GM19240 (cell line): ENCODE data around the gene SDSL.

Experiments used
- DNase-seq: peaks from one replicate; pipeline ENCODE4 v3.0.0; 2011; ENCODE audit warnings: low spot score; ENCODE audit not compliant: insufficient read length

SDSL gene

DNA sequence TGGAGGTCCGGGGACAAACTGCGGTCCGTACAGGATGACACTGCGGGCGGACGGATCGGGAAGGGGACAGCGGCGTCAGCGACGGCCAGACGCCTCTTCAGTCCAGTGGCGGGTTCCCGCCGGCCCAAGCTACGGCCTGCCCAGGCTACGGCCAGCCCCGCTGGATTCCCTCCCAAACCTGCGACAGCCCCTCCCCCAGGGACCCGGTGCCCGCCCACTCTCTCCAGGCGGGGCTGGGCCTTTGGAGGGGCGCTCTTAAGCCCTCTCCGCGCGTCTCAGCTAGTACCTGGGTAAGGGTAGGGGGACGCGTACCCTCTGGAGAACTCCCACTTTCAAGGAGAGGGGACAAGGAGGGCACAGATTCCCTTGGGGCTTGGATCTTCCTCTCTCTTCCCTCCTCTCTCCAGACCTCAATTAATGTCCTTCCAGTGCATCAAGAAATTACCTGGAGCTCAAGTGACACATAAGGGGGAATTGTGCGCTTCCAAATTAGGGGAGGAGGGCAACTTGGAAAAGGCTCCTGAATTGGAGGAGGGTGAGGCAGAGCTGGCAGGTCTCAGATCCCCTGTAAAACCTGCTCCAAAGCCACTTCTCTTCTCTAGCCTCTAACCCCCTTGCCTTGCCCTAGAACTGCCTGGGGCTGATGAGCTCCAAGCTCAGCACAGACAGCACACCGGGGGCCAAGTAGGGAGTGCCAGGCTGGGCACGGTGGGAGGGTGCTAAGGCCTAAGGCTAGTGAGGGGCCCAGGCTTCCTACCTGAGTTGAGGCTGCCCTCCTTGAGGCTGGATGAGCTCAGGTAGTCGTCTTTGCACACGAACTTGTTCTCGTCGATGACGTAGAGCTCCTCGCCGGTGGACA is 46.4 kb downstream of the SDSL start:
- DNase-seq: no peak

DNA sequence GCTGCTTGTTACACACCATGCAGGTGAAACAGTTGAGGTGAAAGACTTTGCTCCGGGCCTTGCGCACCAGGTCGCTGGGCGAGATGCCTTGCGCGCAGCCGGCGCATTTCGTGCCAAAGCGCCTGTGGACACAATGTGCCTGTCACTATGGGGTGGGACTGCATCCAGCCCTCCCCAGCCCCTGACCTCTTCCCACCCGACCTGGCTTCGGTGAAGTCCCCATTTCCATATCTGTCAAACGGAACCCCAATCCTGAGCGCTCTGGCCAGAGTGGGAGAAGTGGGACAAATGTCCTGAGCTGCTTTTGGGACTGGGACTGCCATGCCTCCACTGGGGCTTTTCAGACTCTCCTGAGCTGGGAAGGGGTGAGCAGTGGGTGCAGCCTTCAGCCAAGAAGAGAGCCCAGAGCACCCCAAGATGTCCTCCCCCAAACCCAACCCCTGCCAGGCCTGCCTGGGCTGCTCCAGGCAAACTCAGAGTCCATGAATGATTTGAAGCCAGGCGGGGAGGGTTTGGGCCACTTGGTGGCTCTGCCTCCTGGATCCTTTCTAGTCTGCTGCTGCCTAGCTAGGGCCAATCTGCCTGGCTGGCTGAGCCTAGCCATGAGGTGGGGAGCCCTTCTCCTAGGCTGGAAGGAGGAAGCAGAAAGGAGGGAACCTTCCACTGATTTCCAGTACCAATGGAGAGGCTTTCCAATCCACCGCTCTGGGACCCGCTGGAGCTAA is 47.2 kb downstream of the SDSL start:
- no peak for DNase-seq

DNA sequence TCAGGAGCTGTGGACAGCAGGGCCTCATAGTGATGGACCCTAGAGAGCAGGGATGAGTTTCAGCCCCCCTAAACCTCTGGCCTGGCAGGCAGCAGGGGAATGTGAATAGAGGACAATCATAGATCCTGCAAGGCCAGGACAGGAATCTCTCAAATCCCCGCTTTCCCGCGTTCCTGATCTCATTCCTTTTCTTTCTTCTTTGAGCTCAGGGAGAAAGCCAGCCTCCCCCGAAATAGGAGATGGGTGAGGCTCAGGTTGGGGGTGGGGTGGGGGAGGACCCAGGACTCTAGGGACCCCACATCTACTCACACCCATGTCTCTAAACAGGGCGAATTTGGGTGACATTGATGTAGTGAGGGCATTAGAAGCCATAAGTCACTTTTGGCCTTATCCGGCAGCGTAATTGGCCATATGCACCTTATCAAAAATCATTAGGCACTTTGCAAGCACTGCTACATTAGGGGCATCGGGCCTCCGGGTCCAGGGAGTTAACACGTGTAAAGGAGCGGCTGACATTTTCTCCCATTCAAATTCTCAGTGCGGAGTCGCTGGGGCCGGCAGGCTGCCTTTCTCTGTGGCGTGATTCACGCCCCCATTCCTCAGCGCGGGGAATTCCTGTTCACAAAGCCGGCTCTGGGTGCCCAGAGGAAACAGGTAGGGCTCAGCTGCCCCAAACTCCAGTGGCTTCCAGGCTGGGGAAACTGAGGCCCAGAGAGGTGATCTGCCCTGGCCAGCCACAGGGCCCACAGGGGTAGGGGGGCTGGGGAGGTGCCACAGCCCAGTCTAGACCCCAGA is 48.0 kb downstream of the SDSL start:
- no peak for DNase-seq

DNA sequence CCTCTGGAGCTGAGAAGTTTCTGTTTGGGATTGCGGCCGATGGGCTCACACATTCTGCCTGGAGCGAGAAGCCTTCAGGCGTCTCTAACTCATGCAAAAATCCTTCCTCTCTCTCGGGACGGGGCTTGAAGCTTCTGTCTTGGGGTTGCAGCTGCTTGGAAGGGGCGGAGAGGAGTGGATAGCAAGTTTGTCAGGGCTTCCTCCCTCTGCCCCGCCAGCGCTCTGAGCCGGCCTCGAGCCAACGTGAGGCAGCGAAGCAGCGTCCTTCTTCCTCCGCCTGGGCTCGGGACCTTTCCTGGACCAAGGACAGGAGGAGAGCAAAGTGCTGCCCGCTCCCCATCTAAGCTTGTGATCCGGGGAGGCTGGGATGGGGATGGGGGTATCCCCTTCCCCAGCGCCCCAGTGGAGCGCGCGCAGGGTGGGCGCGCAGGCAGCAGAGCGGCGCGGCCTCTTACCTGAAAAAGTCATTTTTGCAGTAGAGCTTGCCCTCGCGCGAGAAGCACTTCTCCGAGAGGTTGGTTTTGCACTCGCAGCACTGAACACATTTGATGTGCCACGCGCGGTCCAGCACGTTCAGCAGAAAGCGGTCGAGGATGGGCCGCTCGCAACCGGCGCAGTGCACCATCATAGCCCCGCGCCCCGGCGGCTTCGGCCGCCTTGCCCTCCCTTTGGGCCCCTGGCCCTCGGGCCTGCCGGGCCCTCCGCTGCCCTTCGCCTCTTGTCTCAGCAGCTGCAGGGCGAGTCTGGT is 48.9 kb downstream of the SDSL start:
- no peak for DNase-seq

DNA sequence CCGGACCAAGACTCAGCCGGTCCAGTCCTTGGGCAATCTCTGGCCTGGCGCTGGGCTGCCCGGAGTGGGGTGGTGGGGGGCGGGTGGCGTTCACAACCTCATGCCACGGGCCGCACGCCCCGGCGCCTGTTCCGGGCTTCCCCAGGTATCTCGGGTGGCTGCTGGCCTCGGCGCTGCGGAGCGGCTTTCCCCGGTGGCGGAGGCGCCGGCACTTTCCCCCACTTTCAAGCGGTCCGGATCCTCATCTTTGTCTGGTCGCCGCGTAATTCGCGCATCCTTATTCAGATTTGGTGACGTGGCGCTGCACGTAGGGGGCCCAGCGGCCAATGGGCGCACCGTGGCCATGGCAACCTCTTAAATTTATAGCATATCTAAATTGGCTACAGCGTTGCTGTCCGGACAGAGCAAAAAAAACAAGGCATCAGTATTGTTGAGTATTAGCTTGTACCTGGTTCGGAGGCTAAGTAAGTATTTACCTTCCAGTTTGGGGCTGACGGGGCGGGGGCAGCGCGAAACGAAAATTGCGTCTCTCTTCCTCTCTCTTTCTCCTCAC is 49.5 kb downstream of the SDSL start, which contains the start of gene LHX5:
Gene LHX5 (minus strand): TSS at position 253 of the 553 bp plus-strand sequence. CDS start 373 bp downstream, outside the sequence.
- no peak for DNase-seq

DNA sequence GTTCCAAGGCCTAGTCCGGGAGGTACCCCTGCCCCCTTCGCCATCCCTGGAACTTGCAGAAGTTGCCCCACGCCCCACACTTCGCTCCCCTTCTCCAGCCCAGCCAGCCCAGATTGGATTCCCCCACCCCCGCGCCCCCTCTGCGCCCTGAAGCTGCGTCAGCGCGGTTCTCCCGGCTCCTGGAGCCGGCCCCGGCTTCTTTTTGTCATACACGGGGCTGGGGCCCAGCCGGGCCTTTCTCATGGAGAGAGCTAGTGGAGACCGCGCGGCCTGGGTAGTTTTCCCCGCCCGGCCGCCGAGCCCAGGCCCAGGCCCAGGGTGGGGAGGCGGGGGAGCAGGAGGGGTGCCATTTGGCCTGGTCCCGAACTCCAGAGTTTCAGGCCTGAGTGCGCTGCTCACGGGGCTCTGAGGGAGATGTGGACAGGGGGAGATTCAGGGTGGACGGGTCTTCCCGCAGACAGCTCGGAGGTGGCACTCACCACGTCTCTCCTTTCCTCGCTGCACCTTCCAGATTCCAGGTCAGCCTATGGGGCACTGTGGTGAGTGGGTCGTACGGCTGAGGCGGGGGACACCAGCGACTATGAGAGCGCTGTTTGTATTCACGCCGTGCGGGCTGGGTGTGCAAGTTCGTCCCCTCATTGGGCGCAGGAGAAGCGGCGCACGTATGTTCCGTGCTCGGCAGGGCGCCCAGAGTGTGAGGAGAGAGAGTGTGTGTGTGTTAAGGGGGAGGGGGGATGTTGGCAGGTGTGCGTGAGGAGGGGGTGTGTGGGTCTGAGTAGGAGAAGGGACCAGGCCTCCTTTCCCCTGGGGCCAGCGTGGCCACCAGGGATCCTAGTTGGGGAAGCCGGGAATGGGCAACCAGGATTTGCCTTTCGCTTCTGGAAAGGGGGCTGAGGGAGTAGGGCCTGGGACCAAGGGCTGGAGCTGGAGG is 50.3 kb downstream of the SDSL start:
- no peak for DNase-seq

DNA sequence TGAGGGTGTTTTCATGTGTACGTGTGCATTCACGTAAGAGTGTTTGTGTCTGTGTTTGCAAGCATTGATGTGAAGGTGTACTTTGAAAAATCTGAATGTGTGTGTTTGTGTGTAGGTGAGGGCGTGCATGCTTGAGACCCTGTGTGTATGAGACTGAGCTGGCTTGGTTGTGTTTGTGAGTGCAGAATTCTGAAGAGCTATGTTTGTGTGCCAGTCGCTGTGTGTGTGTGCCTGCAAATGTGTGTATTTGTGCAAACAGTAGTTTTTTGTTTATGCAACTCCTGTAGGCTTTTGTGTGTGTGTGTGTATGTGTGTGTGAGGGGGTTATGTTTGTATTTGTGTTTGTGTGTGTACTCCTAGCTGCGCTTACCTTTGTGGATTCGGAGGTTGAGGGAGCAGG is 51.2 kb downstream of the SDSL start:
- no peak for DNase-seq

DNA sequence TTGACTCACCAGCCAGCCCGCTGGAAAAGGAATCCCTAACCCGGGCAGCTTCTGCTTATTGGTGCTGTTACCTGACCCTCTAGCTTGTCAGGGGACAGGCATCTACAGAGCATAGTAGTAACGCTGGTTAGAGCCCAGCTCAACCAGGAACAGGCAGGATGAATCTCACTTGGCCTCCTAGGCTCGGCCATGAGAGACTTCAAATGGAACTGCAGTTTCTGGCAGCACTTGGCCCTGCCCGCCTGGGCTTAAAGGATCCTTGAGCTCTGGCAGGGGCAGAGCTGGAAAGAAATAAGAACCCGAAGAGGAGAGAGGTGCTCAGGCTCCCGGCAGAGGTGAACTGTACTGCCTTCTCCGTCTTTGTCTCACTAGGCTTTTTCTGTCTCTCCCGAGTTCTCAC is 51.8 kb downstream of the SDSL start:
- no peak for DNase-seq

DNA sequence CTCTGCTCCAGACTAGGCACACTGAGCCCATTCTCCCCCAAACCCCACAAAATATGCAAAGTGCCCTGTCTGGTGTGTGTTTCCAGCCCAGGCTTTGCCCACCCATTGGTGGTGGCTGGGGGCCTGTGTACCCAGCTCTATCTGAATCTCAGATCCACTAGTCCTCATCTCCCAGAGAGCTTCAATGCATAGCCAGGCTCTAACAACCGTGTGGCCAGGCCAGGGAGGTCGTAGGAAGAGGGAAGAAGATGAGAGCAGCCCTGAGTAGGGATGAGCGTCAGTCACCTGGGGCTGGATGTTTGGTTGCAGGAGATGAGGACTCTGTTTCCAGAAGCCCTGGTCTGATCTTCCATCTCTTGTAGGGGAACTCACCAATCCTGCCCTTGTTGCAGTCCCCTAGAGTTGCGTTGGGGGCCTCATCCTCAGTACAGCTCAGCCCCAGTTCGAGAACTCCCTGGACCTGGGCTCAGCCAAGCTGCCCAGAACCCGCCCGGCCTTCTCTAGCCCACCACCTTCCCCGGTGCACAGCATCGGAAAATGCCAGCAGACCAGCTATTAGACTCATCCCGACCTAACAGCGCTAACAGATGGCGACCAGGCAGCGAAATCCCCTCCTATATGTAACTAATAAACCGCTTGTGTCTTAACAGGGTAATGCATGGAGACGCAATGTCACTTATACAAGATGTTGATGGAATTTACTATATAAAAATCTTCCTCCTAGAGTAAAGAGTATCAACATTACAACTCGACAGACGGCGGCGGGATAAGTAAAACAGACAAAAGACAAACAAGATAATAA is 52.7 kb downstream of the SDSL start:
- DNase-seq: no peak

DNA sequence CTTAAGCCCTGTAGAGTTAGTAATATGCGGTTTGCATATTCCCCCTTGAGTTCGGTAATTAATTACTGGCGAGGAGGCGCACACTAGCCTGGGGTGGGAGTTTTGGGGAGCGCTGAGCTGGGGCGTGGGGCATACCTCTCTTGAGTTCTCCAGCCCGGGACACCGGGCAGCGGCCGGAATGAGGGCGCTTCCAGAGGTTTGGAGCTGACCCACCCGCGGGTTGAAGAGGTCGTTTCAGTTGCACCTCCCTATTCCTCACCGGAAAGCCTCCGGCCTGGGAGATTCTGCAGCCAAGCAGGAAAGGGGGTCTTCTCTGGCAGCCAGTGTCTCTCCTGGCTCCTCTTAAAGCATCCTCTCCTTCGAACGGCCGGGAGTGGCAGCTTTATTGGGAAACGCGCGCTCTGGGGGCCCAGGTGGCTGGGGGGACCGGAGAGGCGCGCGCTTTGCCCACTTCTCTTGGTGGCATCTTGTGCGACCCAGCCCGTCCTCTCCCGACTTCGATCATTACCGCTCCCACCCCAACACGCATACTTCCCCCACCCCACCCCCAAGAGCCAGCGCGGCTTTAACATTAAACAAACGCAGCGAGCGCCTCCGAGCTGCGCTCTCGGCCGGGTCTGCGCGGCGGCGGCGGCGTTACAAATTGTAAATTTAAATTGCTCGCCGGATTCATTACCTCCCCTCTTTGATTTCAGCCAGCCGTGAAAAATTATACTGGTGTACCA is 53.4 kb downstream of the SDSL start:
- DNase-seq: no peak

DNA sequence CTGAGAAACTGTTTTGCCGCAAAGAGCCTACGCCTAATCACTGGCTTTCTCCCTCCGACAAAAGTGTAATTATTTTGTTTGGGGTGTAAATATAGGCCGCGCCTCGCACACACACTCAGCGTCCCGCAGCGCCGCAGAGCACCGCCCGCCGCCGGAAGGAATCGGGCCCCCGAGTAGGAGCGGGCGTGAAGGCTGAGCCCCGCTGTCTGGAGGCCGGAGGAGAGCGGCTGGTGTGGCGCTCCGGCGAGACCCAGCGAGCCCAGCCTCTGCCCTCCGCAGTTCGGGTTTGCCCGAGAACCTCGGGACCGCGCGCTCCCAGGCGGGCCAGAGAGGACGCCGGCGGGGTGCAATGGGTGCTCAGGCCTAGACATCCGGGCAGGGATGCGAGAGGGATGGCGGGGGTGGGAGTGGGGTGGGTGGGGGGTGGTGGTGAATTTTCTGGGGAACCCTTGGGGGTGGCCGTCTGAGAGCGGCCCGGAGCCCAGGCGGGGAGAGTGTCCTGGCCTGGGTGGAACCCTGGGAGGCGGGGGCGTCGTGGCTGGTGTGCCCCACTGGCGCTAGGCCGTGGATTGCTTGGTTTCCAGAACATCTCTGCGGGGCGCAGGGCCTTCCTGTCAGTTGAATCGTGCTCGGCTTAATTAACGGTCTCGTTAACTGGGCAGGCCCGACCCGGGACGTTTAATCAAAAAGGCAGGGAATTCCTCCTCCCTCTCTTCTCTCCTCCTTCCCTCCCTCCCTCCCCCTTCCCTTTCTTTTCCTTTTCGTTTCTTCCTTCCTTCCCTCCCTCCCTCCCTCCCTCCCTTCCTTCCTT is 54.2 kb downstream of the SDSL start:
- no peak for DNase-seq

DNA sequence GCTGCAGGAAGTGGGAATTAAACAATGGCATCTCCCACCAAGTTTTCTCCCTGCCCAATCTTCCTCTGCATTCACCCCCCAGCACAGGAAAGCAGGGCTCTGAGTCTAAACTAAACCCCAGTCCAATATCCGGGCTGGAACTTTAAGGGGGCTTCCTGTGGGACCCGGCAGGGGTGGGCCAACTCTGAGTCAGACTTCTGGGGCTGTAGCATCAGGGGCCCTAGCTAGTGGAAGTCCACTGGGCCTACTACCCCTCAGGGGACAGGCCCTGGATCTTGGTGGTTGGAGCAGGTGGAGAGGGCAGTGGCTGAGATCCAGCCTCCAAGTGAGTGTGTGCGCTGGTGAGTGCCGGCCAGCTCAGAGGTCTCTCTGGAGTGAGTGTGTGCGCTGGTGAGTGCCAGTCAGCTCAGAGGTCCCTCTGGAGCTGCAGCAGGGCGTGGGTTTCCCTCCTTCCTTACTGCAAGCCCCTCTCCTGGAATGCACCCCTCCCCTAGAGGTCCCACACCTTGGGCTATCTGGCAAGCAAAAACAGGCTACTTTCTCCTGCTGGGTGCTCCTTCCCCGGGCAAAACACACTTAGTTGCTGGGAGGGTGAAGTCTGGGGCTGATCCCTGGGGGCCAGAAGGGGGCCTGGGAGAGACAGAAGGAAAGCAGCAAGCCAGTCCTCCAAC is 55.1 kb downstream of the SDSL start:
- DNase-seq: no peak

DNA sequence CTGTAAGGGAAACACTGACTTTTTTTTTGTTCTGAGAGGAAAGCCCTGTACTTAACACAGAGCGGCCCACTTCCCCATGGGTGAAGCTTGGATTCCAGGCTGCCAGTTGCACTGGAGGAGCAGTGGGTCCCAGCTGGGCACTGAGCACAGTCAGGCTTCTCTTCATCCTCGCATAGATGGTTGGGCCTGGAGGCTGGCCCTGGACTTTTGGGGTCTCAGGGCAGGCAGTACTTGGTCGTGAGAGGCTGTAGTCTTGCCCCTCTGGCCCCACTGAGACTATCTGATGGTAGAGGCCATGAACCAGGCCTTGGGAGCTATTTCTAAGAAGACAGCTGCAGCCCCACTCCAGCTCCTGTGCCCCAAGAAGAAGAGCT is 55.6 kb downstream of the SDSL start:
- DNase-seq: no peak

DNA sequence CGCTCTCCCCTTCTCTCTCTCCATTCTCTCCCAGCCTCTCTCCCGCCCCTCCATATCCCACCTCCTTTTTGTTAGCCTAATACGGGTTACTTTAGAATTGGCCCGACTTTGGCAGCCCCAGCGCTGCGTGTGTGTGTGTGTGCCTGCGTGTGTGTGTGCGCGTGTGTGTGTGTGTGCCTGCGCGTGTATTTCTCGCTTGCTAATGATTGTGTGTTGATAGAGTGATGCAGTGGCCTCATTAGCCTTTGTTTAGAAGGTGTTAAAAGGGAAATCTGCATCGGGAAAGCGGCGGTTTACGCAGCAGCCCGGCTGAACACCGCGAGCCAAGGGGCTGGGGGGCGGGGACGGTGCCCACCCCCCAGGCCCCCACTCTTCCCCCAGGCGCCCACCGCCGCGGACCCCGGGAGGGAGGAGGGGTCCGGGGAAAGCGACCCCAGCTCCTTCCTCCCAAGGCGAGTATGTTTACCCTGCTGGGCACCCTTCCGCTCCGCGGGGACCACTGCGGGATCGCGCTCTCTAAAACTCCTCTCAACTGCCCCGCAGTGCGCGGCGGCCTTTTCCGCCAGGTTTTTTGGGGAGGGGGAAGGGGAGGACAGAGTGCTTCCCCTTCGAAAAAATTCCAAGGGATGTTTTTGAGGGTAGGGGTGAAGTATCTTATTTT is 56.3 kb downstream of the SDSL start:
- no peak for DNase-seq

DNA sequence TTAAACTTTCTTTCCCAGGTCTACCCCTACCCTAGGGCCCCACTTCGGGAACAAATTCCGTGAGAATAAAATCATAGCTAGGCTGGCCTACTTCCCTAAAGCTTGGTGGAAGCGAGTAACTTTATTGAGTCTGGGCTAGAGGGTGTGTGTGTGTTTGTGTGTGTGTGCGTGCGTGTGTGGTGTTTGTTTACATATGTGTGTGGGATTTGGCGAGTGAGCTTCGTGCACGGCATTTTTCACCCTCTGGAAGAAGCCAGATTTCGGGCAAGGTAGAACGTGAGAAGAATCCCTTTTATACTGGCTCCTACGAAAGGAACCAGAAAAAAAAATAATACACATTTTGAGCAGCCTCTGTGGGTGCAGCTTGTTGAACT is 57.0 kb downstream of the SDSL start:
- no peak for DNase-seq

DNA sequence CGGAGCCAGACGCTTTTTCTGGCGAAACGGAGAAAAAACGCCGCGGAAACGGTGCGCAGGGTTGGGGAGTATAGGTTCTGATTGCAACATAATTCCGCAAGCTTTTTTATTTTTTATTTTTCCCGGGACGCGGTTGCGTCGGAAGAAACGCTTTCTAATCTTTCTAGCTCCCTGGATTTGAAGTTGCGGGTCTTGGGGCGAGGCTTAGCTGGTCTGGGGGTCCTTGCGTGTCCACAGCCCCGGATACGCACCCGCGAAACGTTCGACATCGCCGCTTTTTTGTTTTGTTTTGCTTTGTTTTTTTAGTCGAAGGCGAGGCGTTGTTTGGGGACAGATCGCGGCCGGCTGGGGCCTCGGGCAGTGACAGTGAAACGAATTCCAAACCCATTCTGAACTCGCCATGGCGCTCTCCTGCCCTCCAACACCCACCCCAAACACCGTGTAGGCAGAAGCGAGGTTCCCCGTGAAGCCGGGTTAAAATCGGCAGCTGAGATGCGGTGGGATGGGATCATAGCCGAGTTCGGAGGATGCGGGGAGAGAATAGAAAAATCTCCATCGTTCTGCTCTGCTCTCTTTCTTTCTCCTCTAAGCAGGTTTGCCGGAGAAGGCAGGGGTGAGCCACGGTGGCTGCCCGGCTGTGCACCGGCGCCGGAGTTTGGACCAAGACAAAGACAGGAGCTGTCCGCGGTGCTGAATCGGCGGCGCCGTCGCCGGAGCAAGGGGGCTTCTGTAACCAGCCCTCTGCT is 57.6 kb downstream of the SDSL start:
- DNase-seq: no peak
